A673 (cell line): ENCODE results near the gene PSD2. TPM values are rescaled to one million over a fixed set of nuclear protein-coding genes. Genes with fewer than 3 reads are reported as not detected.

Experiments
- BruUV-seq: library from RNA; stranded (reverse); fragments of 400-500 nt; replicated peaks from 2 replicates; lab custom pipeline; 2021; lab: Mats Ljungman, UMichigan
- CTCF ChIA-PET: fragments of 300-600 bp; sonication (Branson Sonifier 250); formaldehyde crosslinking; loops from one replicate; lab custom pipeline; 2022; ENCODE audit warnings: antibody characterized with exemption; lab: Charles Lee
- POLR2A ChIA-PET: fragments of 300-600 bp; sonication (Branson Sonifier 250); formaldehyde crosslinking; loops from one replicate; lab custom pipeline; 2022; ENCODE audit warnings: antibody characterized with exemption; ENCODE audit not compliant: low non-redundant PET; lab: Charles Lee
- DNase-seq: peaks from one replicate; pipeline ENCODE4 v3.0.0-alpha.2; 2015; ENCODE audit warnings: low spot score
- H3K27ac ChIP-seq: fragments of 200-600 bp; sonication (generic); 2 replicates; pipeline ENCODE4 v1.5.1; 2016; ENCODE audit warnings: mixed run types, low read depth, mild to moderate bottlenecking, mixed read lengths, antibody characterized with exemption, low read length; ENCODE audit not compliant: poor library complexity, severe bottlenecking
- H3K27me3 ChIP-seq: fragments of 200-600 bp; sonication (generic); replicated peaks from 2 replicates; pipeline ENCODE4 v1.6.1; 2017; ENCODE audit warnings: mixed run types, low read depth, mild to moderate bottlenecking, mixed read lengths, antibody characterized with exemption, low read length; ENCODE audit not compliant: insufficient read depth, poor library complexity
- H3K36me3 ChIP-seq: fragments of 200-600 bp; sonication (generic); 2 replicates; pipeline ENCODE4 v1.6.1; 2016; ENCODE audit warnings: mixed run types, mild to moderate bottlenecking, mixed read lengths, antibody characterized with exemption, low read length; ENCODE audit not compliant: insufficient read depth, poor library complexity, severe bottlenecking
- H3K4me1 ChIP-seq: fragments of 200-600 bp; sonication (generic); 2 replicates; pipeline ENCODE4 v1.6.1; 2017; ENCODE audit warnings: mixed run types, mild to moderate bottlenecking, mixed read lengths, antibody characterized with exemption, low read length; ENCODE audit not compliant: insufficient read depth, poor library complexity, severe bottlenecking
- H3K4me3 ChIP-seq: fragments of 200-600 bp; sonication (generic); 2 replicates; pipeline ENCODE4 v1.5.1; 2016; ENCODE audit warnings: low read depth, mixed run types, mild to moderate bottlenecking, mixed read lengths, low read length; ENCODE audit not compliant: poor library complexity, severe bottlenecking
- H3K9me3 ChIP-seq: fragments of 200-600 bp; sonication (generic); 2 replicates; pipeline ENCODE4 v1.6.1; 2016; ENCODE audit warnings: mixed run types, low read depth, mild to moderate bottlenecking, mixed read lengths, antibody characterized with exemption, low read length; ENCODE audit not compliant: poor library complexity, severe bottlenecking
- CTCF ChIP-seq: fragments of 300-800, 200-600 bp; sonication (generic); conservative IDR thresholded peaks from 2 replicates; pipeline ENCODE4 v1.5.1; 2017; ENCODE audit warnings: low read depth, mild to moderate bottlenecking, antibody characterized with exemption, low read length, moderate library complexity, mixed read lengths
- EZH2 ChIP-seq: fragments of 200-600 bp; sonication (generic); IDR thresholded peaks from 2 replicates; pipeline ENCODE4 v1.6.1; 2017; ENCODE audit warnings: borderline replicate concordance, low read depth, mild to moderate bottlenecking, mixed read lengths, antibody characterized with exemption, low read length; ENCODE audit not compliant: poor library complexity, severe bottlenecking
- intact Hi-C: fragments of 100-400 bp; cut with micrococcal nuclease; formaldehyde crosslinking; loops from one replicate; pipeline ENCODE4 v1.10.0; 2022; ENCODE audit not compliant: unreplicated experiment
- total RNA-seq: library from RNA; stranded (reverse); gene quantifications from 2 replicates; pipeline ENCODE4 v1.2.3, GENCODE V29; 2021

Gene PSD2
- total RNA-seq, 1 experiment from 2014 or later = 0.26 TPM

- Histone ChIP-seq H3K9me3 (no peaks in the 10 kb centered on the region), H3K36me3 (no peaks in the 10 kb centered on the region), H3K4me1 (no peaks in the 10 kb centered on the region), H3K27me3 (no peaks in the 10 kb centered on the region), H3K27ac (no peak overlapping the region), H3K4me3 (no peak overlapping the region)
- no peak for DNase-seq
- BruUV-seq = no TSS peak
- CTCF ChIA-PET = no interaction called here
- intact Hi-C loops = no loop called here
- POLR2A ChIA-PET = no interaction called here
- TF ChIP-seq EZH2 (no peak), CTCF (no peak)
Measured at GRCh38 chr5:139809331-139809810, 13.8 kb downstream of the PSD2 start.

DNA sequence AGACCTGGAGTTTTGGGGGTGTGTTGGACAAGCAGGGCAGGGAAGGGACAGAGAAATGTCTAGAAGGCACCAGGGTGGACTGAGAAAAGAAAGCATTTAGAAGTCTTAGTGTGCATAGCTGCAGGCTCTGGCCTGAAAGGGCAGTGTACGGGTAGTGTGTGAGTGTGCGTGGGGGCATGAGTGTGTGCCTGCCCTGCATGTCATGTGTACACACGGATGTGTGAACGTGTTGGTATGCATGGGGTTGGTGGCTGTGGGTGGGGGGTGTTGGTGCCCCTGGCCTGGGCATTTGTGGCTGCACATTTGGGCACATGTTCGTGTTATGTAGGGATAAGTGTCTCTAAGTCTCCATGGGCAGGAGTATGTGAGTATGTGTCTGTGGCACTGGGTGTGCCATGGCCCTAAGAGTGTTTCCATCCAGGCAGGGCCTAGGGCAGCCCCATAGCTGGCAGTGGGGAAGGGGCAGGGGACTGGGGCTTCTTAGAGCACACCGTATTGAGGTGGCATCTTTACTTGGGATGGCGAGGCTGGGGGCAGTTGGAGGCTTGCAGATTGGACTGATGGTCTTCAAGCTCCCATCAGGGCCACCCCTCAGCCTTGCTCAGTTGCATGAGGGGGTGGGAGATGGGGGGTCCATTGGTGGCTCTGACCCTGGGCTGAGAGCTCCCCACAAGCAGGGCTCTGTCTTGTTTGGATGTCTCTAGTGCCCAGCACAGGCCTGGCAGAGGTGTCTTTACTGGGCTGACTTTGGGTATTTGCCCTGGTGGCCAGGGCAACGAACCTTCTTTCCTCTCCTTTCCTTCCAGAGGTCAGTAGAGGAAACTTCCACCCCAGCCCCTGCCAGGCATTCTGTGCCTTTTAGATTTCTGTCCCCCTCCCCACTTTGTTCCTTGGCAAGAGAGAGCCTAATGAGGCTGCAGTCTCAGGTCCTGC is 15.0 kb downstream of the PSD2 start:
- ChIA-PET POLR2A (no interaction called here), CTCF (no interaction called here)
- TF ChIP-seq CTCF (no peak), EZH2 (no peak)
- intact Hi-C loops = no loop called here
- Histone ChIP-seq H3K36me3 (no peaks in the 10 kb centered on the region), H3K4me3 (no peak overlapping the region), H3K27me3 (no peaks in the 10 kb centered on the region), H3K9me3 (no peaks in the 10 kb centered on the region), H3K27ac (no peak overlapping the region), H3K4me1 (no peaks in the 10 kb centered on the region)
- DNase-seq = no peak
- no TSS peak for BruUV-seq

- no TSS peak for BruUV-seq
- TF ChIP-seq EZH2 (no peak), CTCF (no peak)
- H3K27me3 ChIP-seq = no peaks in the 10 kb centered on the region
- no peak overlapping the region for H3K4me3 ChIP-seq
- no peaks in the 10 kb centered on the region for H3K4me1 ChIP-seq
- ChIA-PET CTCF (no interaction called here), POLR2A (no interaction called here)
- no peak overlapping the region for H3K27ac ChIP-seq
- no peak for DNase-seq
- intact Hi-C loops = no loop called here
- H3K9me3 ChIP-seq = no peaks in the 10 kb centered on the region
- no peaks in the 10 kb centered on the region for H3K36me3 ChIP-seq
Measured at GRCh38 chr5:139811274-139811607, 15.6 kb downstream of the PSD2 start.
